IMR-90 (cell line): ENCODE data around the gene SCCPDH. TPM values are rescaled to one million over a fixed set of nuclear protein-coding genes. Genes with fewer than 3 reads are reported as not detected.

ENCODE experiments used
- ATAC-seq: fragments of 200-7000 bp; cut with Tn5 transposase; 2 replicates; pipeline ENCODE4 v1.9.1; 2020; ENCODE audit warnings: low read depth, mild to moderate bottlenecking, moderate library complexity
- BruUV-seq: library from RNA; stranded (reverse); fragments of 400-500 nt; replicated peaks from 2 replicates; lab custom pipeline; 2021; lab: Mats Ljungman, UMichigan
- CTCF ChIA-PET: fragments of 300-600 bp; formaldehyde crosslinking; extraction: SDS; loops from one replicate; lab custom pipeline; 2021; ENCODE audit warnings: antibody characterized with exemption; lab: Yijun Ruan, JAX
- POLR2A ChIA-PET: fragments of 300-600 bp; sonication (Branson Sonifier 250); formaldehyde crosslinking; loops from one replicate; lab custom pipeline; 2022; ENCODE audit warnings: antibody characterized with exemption; ENCODE audit not compliant: unreplicated experiment; lab: Charles Lee
- DNase-seq: peaks from one replicate; pipeline ENCODE4 v3.0.0; 2013
- H2AFZ ChIP-seq: replicated peaks from 2 replicates; pipeline ENCODE3; 2013; ENCODE audit warnings: low read length, mild to moderate bottlenecking; ENCODE audit not compliant: poor library complexity
- H2AK5ac ChIP-seq: 2 replicates; pipeline ENCODE4 v1.6.1; 2013; ENCODE audit warnings: low read depth, low read length, inconsistent platforms
- H2AK9ac ChIP-seq: replicated peaks from 2 replicates; pipeline ENCODE3; 2013; ENCODE audit warnings: mild to moderate bottlenecking, low read depth, low read length, moderate library complexity; ENCODE audit not compliant: poor library complexity
- H2BK120ac ChIP-seq: 2 replicates; pipeline ENCODE4 v1.6.1; 2013; ENCODE audit warnings: low read depth, low read length, inconsistent platforms
- H2BK15ac ChIP-seq: 3 replicates; pipeline ENCODE4 v1.6.1; 2013; ENCODE audit warnings: low read depth, low read length, inconsistent platforms
- H2BK20ac ChIP-seq: 2 replicates; pipeline ENCODE4 v1.6.1; 2013; ENCODE audit warnings: low read depth, mild to moderate bottlenecking, inconsistent platforms, low read length, moderate library complexity
- H2BK5ac ChIP-seq: 2 replicates; pipeline ENCODE4 v1.6.1; 2013; ENCODE audit warnings: mild to moderate bottlenecking, low read depth, low read length, inconsistent platforms; ENCODE audit not compliant: poor library complexity, severe bottlenecking
- H3K14ac ChIP-seq: replicated peaks from 2 replicates; pipeline ENCODE4 v1.6.1; 2013; ENCODE audit warnings: low read depth, low read length, inconsistent platforms
- H3K18ac ChIP-seq: 2 replicates; pipeline ENCODE4 v1.6.1; 2013; ENCODE audit warnings: low read depth, low read length, control low read depth
- H3K23ac ChIP-seq: 2 replicates; pipeline ENCODE4 v1.6.1; 2013; ENCODE audit warnings: low read depth, low read length, inconsistent platforms
- H3K27ac ChIP-seq: 2 replicates; pipeline ENCODE4 v1.5.1; 2013; ENCODE audit warnings: mild to moderate bottlenecking, control low read depth, low read length; ENCODE audit not compliant: insufficient read depth
- H3K27me3 ChIP-seq: 2 replicates; pipeline ENCODE4 v1.6.1; 2013; ENCODE audit warnings: low read length; ENCODE audit not compliant: control insufficient read depth, insufficient read depth
- H3K36me3 ChIP-seq: 2 replicates; pipeline ENCODE4 v1.6.1; 2013; ENCODE audit warnings: low read length, mixed read lengths; ENCODE audit not compliant: control insufficient read depth, insufficient read depth
- H3K4ac ChIP-seq: 2 replicates; pipeline ENCODE4 v1.6.1; 2013; ENCODE audit warnings: low read depth, low read length, inconsistent platforms
- H3K4me1 ChIP-seq: 2 replicates; pipeline ENCODE4 v1.6.1; 2013; ENCODE audit warnings: low read length, mixed read lengths; ENCODE audit not compliant: control insufficient read depth, insufficient read depth
- H3K4me2 ChIP-seq: 2 replicates; pipeline ENCODE4 v1.6.1; 2013; ENCODE audit warnings: low read depth, mild to moderate bottlenecking, control low read depth, low read length, moderate library complexity
- H3K4me3 ChIP-seq: 2 replicates; pipeline ENCODE4 v1.5.1; 2013; ENCODE audit warnings: low read depth, mild to moderate bottlenecking, control low read depth, low read length, moderate library complexity; ENCODE audit not compliant: insufficient read depth
- H3K56ac ChIP-seq: 2 replicates; pipeline ENCODE4 v1.6.1; 2013; ENCODE audit warnings: low read length, inconsistent platforms; ENCODE audit not compliant: insufficient read depth; ENCODE audit errors: extremely low read depth
- H3K79me1 ChIP-seq, 2 experiments: 2 replicates each; pipeline ENCODE4 v1.6.1; 2013; ENCODE audit warnings: low read length in 2 of 2, inconsistent platforms in 1 of 2, low read depth in 1 of 2
- H3K9ac ChIP-seq: 2 replicates; pipeline ENCODE4 v1.6.1; 2013; ENCODE audit warnings: low read depth, low read length, control low read depth
- H3K9me1 ChIP-seq: 2 replicates; pipeline ENCODE4 v1.6.1; 2013; ENCODE audit warnings: low read length, inconsistent platforms; ENCODE audit not compliant: insufficient read depth
- H3K9me3 ChIP-seq: 2 replicates; pipeline ENCODE4 v1.6.1; 2013; ENCODE audit warnings: low read length; ENCODE audit not compliant: control insufficient read depth, insufficient read depth
- H4K20me1 ChIP-seq: 2 replicates; pipeline ENCODE4 v1.6.1; 2013; ENCODE audit warnings: low read length, inconsistent platforms; ENCODE audit not compliant: insufficient read depth
- H4K5ac ChIP-seq: 2 replicates; pipeline ENCODE4 v1.6.1; 2013; ENCODE audit warnings: mild to moderate bottlenecking, low read depth, low read length, control low read depth
- H4K8ac ChIP-seq, 2 experiments: 2 replicates each; pipeline ENCODE4 v1.6.1; 2013; ENCODE audit warnings: low read depth in 2 of 2, low read length in 2 of 2, control low read depth in 1 of 2, inconsistent platforms in 1 of 2
- H4K91ac ChIP-seq: 2 replicates; pipeline ENCODE4 v1.6.1; 2013; ENCODE audit warnings: low read depth, low read length, inconsistent platforms; ENCODE audit not compliant: insufficient read depth
- BHLHE40 ChIP-seq: fragments of 150-350 bp; IDR thresholded peaks from 2 replicates; pipeline ENCODE4 v1.6.1; 2016; ENCODE audit warnings: mild to moderate bottlenecking, low read depth, low read length
- CEBPB ChIP-seq: IDR thresholded peaks from 2 replicates; pipeline ENCODE4 v1.6.1; 2012; ENCODE audit warnings: low read depth, low read length, improper control_type of control experiment
- CHD1 ChIP-seq: IDR thresholded peaks from 2 replicates; pipeline ENCODE4 v1.6.1; 2012; ENCODE audit warnings: low read depth, low read length, improper control_type of control experiment
- CTCF ChIP-seq: conservative IDR thresholded peaks from 2 replicates; pipeline ENCODE4 v1.5.1; 2012; ENCODE audit warnings: mild to moderate bottlenecking, low read depth, low read length, improper control_type of control experiment
- FOS ChIP-seq: fragments of 150-350 bp; IDR thresholded peaks from 2 replicates; pipeline ENCODE4 v1.6.1; 2016; ENCODE audit warnings: low read depth, low read length
- MAZ ChIP-seq: IDR thresholded peaks from 2 replicates; pipeline ENCODE4 v1.6.1; 2012; ENCODE audit warnings: low read depth, mild to moderate bottlenecking, low read length, improper control_type of control experiment, moderate library complexity, borderline replicate concordance
- NFE2L2 ChIP-seq: fragments of 150-350 bp; IDR thresholded peaks from 2 replicates; pipeline ENCODE4 v1.6.1; 2016; ENCODE audit warnings: low read depth, mild to moderate bottlenecking, low read length
- POLR2A ChIP-seq: IDR thresholded peaks from 2 replicates; pipeline ENCODE4 v1.6.1; 2012; ENCODE audit warnings: mild to moderate bottlenecking, low read depth, low read length
- RAD21 ChIP-seq: IDR thresholded peaks from 2 replicates; pipeline ENCODE4 v1.6.1; 2012; ENCODE audit warnings: low read length, improper control_type of control experiment
- RCOR1 ChIP-seq: IDR thresholded peaks from 2 replicates; pipeline ENCODE4 v1.6.1; 2012; ENCODE audit warnings: mild to moderate bottlenecking, low read length, improper control_type of control experiment; ENCODE audit not compliant: insufficient replicate concordance
- SMC3 ChIP-seq: fragments of 150-350 bp; IDR thresholded peaks from 2 replicates; pipeline ENCODE4 v1.6.1; 2016; ENCODE audit warnings: low read depth, mild to moderate bottlenecking, antibody characterized with exemption, low read length, moderate library complexity
- WGBS, 2 experiments: methylation state at CpG; one replicate each; pipeline versions ENCODE4 v1.1.5 to v1.1.7; 2013; ENCODE audit warnings: missing lambda C conversion rate in 2 of 2; ENCODE audit not compliant: insufficient read length in 1 of 2; ENCODE audit errors: extremely low coverage in 2 of 2; 5-methylcytosine and 5-hydroxymethylcytosine counted together
- dilution Hi-C: fragments of 300-500 bp; cut with HindIII; formaldehyde crosslinking; loops from one replicate; pipeline ENCODE4 v1.14.3; 2018; ENCODE audit warnings: low sequenced_read_pairs; ENCODE audit not compliant: unreplicated experiment
- in situ Hi-C: fragments of 300-500 bp; cut with MboI; formaldehyde crosslinking; loops from 3 replicates; pipeline ENCODE4 v1.14.3; 2019; ENCODE audit warnings: low sequenced_read_pairs, inconsistent platforms, mixed read lengths
- intact Hi-C: fragments of 100-400 bp; cut with micrococcal nuclease; formaldehyde crosslinking; loops from 2 replicates; pipeline ENCODE4 v1.10.0; 2022
- polyA plus RNA-seq, 3 experiments: library from polyadenylated mRNA; depleted of rRNA; stranded (reverse); fragments of >200 nt; gene quantifications; 2 replicates each; pipeline ENCODE4 v1.2.3, GENCODE V29; 2012; ENCODE audit warnings: low replicate concordance in 1 of 3
- total RNA-seq: library from RNA; depleted of rRNA; stranded (reverse); fragments of >200 nt; gene quantifications from 2 replicates; pipeline ENCODE4 v1.2.3, GENCODE V29; 2012
- TF ChIP-seq, protein P1 (sequence below): fragments of 150-350 bp; IDR thresholded peaks from 2 replicates; pipeline ENCODE4 v1.6.1; 2016; ENCODE audit warnings: low read depth, mild to moderate bottlenecking, low read length, moderate library complexity, borderline replicate concordance

SCCPDH gene
- total and polyA plus RNA-seq, 2 of the 4 experiments (the other 2 are of a cell fraction): 26.9 to 37.8 TPM

- TF ChIP-seq CTCF (peak; percentile 83), CHD1 (no peak)
Observed at GRCh38 chr1:246753670-246754535, 29.7 kb downstream of the SCCPDH start (continued).

GRCh38 chr1:246755419-246755818, 31.2 kb downstream of the SCCPDH start:
- in situ Hi-C loops: no loop called here
- TF ChIP-seq CEBPB (no peak), BHLHE40 (no peak), NFE2L2 (no peak), POLR2A (no peak), FOS (no peak), SMC3 (no peak), RAD21 (no peak), RCOR1 (no peak), MAZ (no peak)
- TF ChIP-seq, protein P1, sequence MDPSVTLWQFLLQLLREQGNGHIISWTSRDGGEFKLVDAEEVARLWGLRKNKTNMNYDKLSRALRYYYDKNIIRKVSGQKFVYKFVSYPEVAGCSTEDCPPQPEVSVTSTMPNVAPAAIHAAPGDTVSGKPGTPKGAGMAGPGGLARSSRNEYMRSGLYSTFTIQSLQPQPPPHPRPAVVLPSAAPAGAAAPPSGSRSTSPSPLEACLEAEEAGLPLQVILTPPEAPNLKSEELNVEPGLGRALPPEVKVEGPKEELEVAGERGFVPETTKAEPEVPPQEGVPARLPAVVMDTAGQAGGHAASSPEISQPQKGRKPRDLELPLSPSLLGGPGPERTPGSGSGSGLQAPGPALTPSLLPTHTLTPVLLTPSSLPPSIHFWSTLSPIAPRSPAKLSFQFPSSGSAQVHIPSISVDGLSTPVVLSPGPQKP: no peak

More at GRCh38 chr1:246755419-246755818, 31.2 kb downstream of the SCCPDH start:
- intact Hi-C loops (loop anchor here (2.0 kb wide), 1 partner anchor 109 kb away; no protein-coding TSS in a partner anchor), dilution Hi-C loops (no loop called here)
- Histone ChIP-seq H3K4me1 (no peaks in the 10 kb centered on the region), H3K56ac (no peak overlapping the region), H3K27ac (no peak overlapping the region), H3K4me2 (no peak overlapping the region), H3K23ac (no peak overlapping the region), H2BK5ac (no peak overlapping the region), H4K8ac (no peak overlapping the region), H3K18ac (no peak overlapping the region), H2BK15ac (no peak overlapping the region), H4K91ac (no peak overlapping the region), H3K9ac (no peak overlapping the region), H3K79me1 (no peaks in the 10 kb centered on the region; a peak in 1 of 4 replicates), H2AK5ac (no peak overlapping the region), H2BK120ac (no peak overlapping the region), H3K14ac (no peak overlapping the region), H4K5ac (no peak overlapping the region), H2AK9ac (no peak overlapping the region), H3K9me3 (no peaks in the 10 kb centered on the region), H3K4me3 (no peak overlapping the region), H3K9me1 (no peaks in the 10 kb centered on the region), H3K36me3 (peaks cover 4% of the 10 kb centered on the region), H2BK20ac (no peak overlapping the region), H3K4ac (no peak overlapping the region), H3K27me3 (no peaks in the 10 kb centered on the region), H4K20me1 (no peaks in the 10 kb centered on the region), H2AFZ (no peak overlapping the region)
- CTCF ChIA-PET: interaction anchor here (1.0 to 1.4 kb wide), 3 partner anchors 14 to 257 kb away, joined by 3 to 4 read pairs (median 3); no protein-coding TSS in a partner anchor
- no TSS peak for BruUV-seq
- DNase-seq (no peak), ATAC-seq (no peak)
- POLR2A ChIA-PET: no interaction called here
- WGBS, 2 experiments: 100% methylated on average over 1 of the region's 8 CpGs; no CpG with 5 or more reads in 1 of the 2 experiments
